SJSA1 (cell line): ENCODE measurements around the gene EEF1A2. TPM values are rescaled to one million over a fixed set of nuclear protein-coding genes. Genes with fewer than 3 reads are reported as not detected.

Source experiments
- DNase-seq, 2 experiments: peaks; one replicate each; pipeline ENCODE4 v3.0.0-alpha.2; 2015 to 2020; ENCODE audit warnings: low spot score in 2 of 2, low read depth in 1 of 2
- H3K27ac ChIP-seq: fragments of 250-450 bp; sonication (Bioruptor Pico); 2 replicates; pipeline ENCODE4 v1.5.1; 2020; ENCODE audit warnings: mild to moderate bottlenecking, moderate library complexity
- H3K27me3 ChIP-seq: fragments of 250-450 bp; sonication (Bioruptor Pico); replicated peaks from 2 replicates; pipeline ENCODE4 v1.5.1; 2020; ENCODE audit warnings: mild to moderate bottlenecking, moderate library complexity
- H3K36me3 ChIP-seq: fragments of 250-450 bp; sonication (Bioruptor Pico); 2 replicates; pipeline ENCODE4 v1.5.1; 2020; ENCODE audit warnings: mild to moderate bottlenecking
- H3K4me1 ChIP-seq: fragments of 250-450 bp; sonication (Bioruptor Pico); replicated peaks from 2 replicates; pipeline ENCODE4 v1.6.1; 2021; ENCODE audit warnings: mild to moderate bottlenecking
- H3K4me3 ChIP-seq: fragments of 250-450 bp; sonication (Bioruptor Pico); 2 replicates; pipeline ENCODE4 v1.5.1; 2020; ENCODE audit warnings: mild to moderate bottlenecking
- H3K9me3 ChIP-seq: fragments of 250-450 bp; sonication (Bioruptor Pico); replicated peaks from 2 replicates; pipeline ENCODE4 v1.5.1; 2020; ENCODE audit warnings: mild to moderate bottlenecking
- total RNA-seq: library from RNA; depleted of rRNA; stranded (reverse); fragments of >200 nt; shearing (Covaris generic); gene quantifications from 2 replicates; pipeline ENCODE4 v1.2.3, GENCODE V29; 2014

EEF1A2 gene
- total RNA-seq, 1 experiment from 2014 or later: 13.0 TPM

- no peaks in the 10 kb centered on the region for H3K36me3 ChIP-seq
- H3K4me1 ChIP-seq: peaks cover 14% of the 10 kb centered on the region
- no peak overlapping the region for H3K4me3 ChIP-seq
- no peaks in the 10 kb centered on the region for H3K9me3 ChIP-seq
- no peak for DNase-seq
- H3K27ac ChIP-seq: no peak overlapping the region
- peaks cover 7% of the 10 kb centered on the region; the same call in 1 of the 2 replicates for H3K27me3 ChIP-seq
Measured at GRCh38 chr20:63540417-63541186, 41.7 kb upstream of the EEF1A2 start.

- DNase-seq: no peak
- Histone ChIP-seq H3K9me3 (no peaks in the 10 kb centered on the region), H3K27ac (no peak overlapping the region), H3K4me1 (peaks cover 14% of the 10 kb centered on the region), H3K27me3 (peaks cover 14% of the 10 kb centered on the region), H3K4me3 (no peak overlapping the region), H3K36me3 (no peaks in the 10 kb centered on the region)
Measured at GRCh38 chr20:63539441-63540370, 40.8 kb upstream of the EEF1A2 start.

DNA sequence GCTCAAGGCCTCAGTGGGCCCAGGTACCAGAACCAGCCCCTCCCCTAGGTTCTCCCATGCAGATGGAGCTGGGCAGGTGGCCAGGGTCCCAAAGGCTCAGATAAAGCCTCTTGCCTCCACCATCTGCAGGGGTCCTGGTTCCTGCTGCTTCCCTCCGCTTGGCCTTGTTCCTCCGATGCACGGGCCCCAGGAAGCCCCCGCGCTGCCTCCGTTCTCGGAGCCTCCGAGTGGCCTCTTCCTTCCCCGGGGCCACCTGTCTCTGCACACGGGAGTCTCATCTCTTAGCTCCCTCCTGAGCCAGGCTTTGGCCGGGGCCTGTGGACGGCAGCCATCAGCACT lies 40.2 kb upstream of the EEF1A2 start:
- Histone ChIP-seq H3K9me3 (no peaks in the 10 kb centered on the region), H3K4me3 (no peak overlapping the region), H3K4me1 (peaks cover 14% of the 10 kb centered on the region), H3K27ac (no peak overlapping the region), H3K36me3 (no peaks in the 10 kb centered on the region), H3K27me3 (peaks cover 18% of the 10 kb centered on the region)
- no peak for DNase-seq

- H3K9me3 ChIP-seq: no peaks in the 10 kb centered on the region
- H3K27ac ChIP-seq: no peak overlapping the region
- H3K27me3 ChIP-seq: peaks cover 20% of the 10 kb centered on the region
- peaks cover 14% of the 10 kb centered on the region for H3K4me1 ChIP-seq
- no peaks in the 10 kb centered on the region for H3K36me3 ChIP-seq
- peak overlapping the region; percentile 15 for H3K4me3 ChIP-seq
- DNase-seq: peak in 1 of 2 experiments; percentile 72
Measured at GRCh38 chr20:63538204-63539091, 39.6 kb upstream of the EEF1A2 start.

DNA sequence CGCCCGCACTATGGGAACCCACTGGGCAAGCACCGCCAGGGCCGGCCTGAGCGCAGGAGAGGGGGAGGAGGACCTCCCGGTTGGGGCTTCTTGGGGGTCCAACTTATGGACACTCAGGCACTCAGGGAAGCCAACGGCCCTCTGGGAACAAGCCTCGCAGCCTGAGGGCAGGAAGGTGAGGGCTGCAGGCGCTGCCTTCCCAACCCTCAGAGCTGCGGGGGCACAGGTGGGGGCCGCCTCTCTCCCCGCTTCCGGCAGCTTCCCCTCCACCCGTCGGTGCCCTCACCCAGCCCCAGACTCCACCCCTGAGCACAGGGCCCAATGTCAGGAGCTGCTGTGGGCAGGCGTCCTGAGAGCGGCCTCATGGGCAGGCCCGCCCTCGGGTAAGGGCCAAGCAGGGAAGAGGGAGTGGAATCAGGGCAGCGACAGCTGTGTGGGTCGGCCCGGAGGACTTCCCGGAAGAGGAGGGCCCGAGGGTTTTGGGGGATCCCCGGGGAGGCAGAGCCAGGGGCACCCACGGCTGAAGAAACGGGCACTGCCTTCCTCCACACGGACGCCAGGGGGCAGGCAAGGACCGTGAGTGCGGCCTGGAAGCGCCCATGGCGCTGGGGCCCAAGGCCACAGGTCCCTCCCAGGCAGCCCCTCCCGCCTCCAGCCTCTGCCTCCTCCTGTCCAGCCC lies 38.8 kb upstream of the EEF1A2 start:
- no peak overlapping the region for H3K27ac ChIP-seq
- DNase-seq: peak; percentile 85 to 86
- H3K27me3 ChIP-seq: peaks cover 24% of the 10 kb centered on the region
- peaks cover 14% of the 10 kb centered on the region for H3K4me1 ChIP-seq
- no peaks in the 10 kb centered on the region for H3K9me3 ChIP-seq
- no peaks in the 10 kb centered on the region for H3K36me3 ChIP-seq
- H3K4me3 ChIP-seq: peak overlapping the region; percentile 15

DNA sequence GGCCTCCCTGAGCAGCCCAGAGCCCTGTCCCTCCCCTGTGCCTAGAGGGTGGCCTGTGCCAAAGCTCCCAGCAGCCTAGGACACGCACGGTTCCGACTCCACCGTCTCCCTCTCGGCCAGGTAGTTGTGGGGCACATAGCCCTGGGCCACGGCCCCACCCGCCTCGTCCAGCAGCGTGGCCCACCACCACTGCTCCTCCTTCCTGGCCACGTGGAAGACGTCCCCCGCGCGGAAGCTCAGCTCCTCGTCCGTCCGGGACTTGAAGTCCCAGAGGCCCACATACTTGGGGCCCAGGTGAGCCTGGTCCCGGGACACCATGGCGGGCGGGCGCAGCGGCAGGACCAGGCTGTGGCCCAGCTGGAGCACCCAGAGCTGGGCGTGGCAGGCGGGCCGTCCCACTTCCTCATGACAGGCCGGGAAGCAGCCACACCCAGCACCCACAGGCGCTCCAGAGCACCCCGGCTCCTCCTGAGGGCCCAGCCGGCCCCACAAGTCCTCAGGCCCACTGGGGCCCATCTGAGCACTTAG lies 38.2 kb upstream of the EEF1A2 start, which contains the start of gene PTK6:
Gene PTK6 (minus strand): TSS at position 380 of the 528 bp plus-strand sequence. CDS start 62 bp downstream, at position 318.
- Histone ChIP-seq H3K4me3 (peak within 1 kb of the TSS; percentile 15), H3K27me3 (peaks cover 25% of the 10 kb centered on the region), H3K36me3 (no peaks in the 10 kb centered on the region), H3K9me3 (no peaks in the 10 kb centered on the region), H3K4me1 (peaks cover 14% of the 10 kb centered on the region), H3K27ac (no peak within 1 kb of the TSS)
- no peak for DNase-seq

- Histone ChIP-seq H3K36me3 (no peaks in the 10 kb centered on the region), H3K27me3 (peaks cover 25% of the 10 kb centered on the region), H3K9me3 (no peaks in the 10 kb centered on the region), H3K27ac (no peak overlapping the region), H3K4me1 (peaks cover 14% of the 10 kb centered on the region), H3K4me3 (no peak overlapping the region)
- DNase-seq: no peak
Measured at GRCh38 chr20:63536241-63536977, 37.5 kb upstream of the EEF1A2 start.

- Histone ChIP-seq H3K4me1 (peaks cover 7% of the 10 kb centered on the region), H3K27ac (no peak overlapping the region), H3K4me3 (no peak overlapping the region), H3K9me3 (no peaks in the 10 kb centered on the region), H3K36me3 (no peaks in the 10 kb centered on the region), H3K27me3 (peaks cover 25% of the 10 kb centered on the region)
- no peak for DNase-seq
Measured at GRCh38 chr20:63534831-63535651, 36.2 kb upstream of the EEF1A2 start.

DNA sequence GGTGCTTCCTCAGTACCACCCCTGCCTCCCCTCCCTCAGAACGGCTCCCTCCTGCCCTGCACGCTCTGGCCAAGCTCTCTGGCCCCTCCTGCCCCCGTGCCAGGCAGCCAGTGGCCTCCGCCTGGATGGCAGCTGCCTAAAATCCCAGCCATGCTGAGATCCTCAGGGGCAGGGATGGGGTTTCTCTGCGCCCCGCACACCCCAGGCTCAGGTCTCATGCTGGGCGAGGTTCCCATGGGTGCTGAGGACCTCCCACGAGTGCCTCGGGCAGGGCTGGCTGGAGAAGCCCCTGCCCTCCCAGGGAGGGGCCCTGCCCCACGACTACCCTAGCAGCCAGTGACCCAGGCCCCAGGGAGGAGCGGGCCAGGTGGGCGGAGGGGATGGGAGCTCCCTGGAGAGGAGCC lies 35.5 kb upstream of the EEF1A2 start:
- Histone ChIP-seq H3K4me1 (peaks cover 7% of the 10 kb centered on the region), H3K27me3 (peaks cover 25% of the 10 kb centered on the region), H3K4me3 (no peak overlapping the region), H3K27ac (no peak overlapping the region), H3K36me3 (no peaks in the 10 kb centered on the region), H3K9me3 (no peaks in the 10 kb centered on the region)
- DNase-seq: no peak

GRCh38 chr20:63533871-63534393 lies 35.0 kb upstream of the EEF1A2 start:
- Histone ChIP-seq H3K4me3 (no peak overlapping the region), H3K36me3 (no peaks in the 10 kb centered on the region), H3K27me3 (peaks cover 25% of the 10 kb centered on the region), H3K9me3 (no peaks in the 10 kb centered on the region), H3K27ac (no peak overlapping the region), H3K4me1 (peaks cover 7% of the 10 kb centered on the region)
- no peak for DNase-seq

DNA sequence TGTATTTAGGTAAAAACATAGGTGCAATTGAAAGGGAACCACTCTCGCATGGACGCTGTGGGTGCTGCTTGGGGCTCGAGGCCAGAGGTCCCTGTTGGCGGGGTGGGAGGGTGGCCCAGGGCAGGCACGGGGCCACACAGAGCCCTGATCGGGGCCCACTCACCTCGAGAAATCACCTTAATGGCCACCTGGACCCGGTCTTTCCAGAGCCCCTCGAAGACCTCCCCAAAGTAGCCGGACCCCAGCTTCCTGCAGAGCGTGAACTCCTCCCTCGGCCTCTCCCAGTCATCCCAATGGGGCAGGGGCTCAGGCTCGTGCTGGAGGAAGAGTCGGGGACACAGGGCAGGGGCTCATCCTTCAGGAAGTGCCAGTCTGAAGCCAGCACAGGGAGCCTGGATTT lies 34.5 kb upstream of the EEF1A2 start:
- H3K9me3 ChIP-seq: no peaks in the 10 kb centered on the region
- no peak for DNase-seq
- no peaks in the 10 kb centered on the region for H3K36me3 ChIP-seq
- peaks cover 7% of the 10 kb centered on the region for H3K4me1 ChIP-seq
- H3K27ac ChIP-seq: no peak overlapping the region
- no peak overlapping the region for H3K4me3 ChIP-seq
- H3K27me3 ChIP-seq: peaks cover 25% of the 10 kb centered on the region
